MM.1S (cell line): ENCODE data around the gene CLEC4F.

Experiments
- CTCF ChIP-seq: fragments of 300-600 bp; sonication (generic); IDR thresholded peaks from 2 replicates; pipeline ENCODE4 v1.5.1; 2016; ENCODE audit warnings: antibody characterized with exemption, low read length, mixed read lengths
- EZH2 ChIP-seq: fragments of 300-600 bp; sonication (generic); optimal IDR thresholded peaks from 2 replicates; pipeline ENCODE3; 2017; ENCODE audit warnings: low read depth, mild to moderate bottlenecking, antibody characterized with exemption, low read length, mixed read lengths
- EZH2phosphoT487 ChIP-seq: fragments of 300-600 bp; sonication (generic); IDR thresholded peaks from 2 replicates; pipeline ENCODE4 v1.6.1; 2018; ENCODE audit warnings: antibody characterized with exemption, low read length

DNA sequence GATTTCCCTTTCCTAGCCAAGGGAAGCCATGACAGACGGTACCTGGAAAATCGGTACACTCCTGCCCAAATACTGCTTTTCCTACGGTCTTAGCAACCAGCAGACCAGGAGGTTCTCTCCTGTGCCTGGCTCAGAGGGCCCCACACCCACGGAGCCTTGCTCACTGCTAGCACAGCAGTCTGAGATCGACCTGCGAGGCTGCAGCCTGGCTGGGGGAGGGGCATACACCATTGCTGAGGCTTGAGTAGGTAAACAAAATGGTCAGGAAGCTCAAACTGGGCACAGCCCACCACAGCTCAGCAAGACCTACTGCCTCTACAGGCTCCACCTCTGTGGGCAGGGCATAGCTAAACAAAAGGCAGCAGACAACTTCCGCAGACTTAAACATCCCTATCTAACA, 22.0 kb upstream of the CLEC4F start:
- TF ChIP-seq CTCF (no peak), EZH2 (no peak), EZH2phosphoT487 (no peak)
